Stomach (tissue), 4 donors: ENCODE data around the gene CDH18.

Experiments used
- EP300 ChIP-seq: sonication (generic); formaldehyde crosslinking; IDR thresholded peaks from one replicate; pipeline ENCODE4 v1.6.1; 2017; ENCODE audit warnings: antibody characterized with exemption
- POLR2A ChIP-seq, 4 donors: fragments of 450-650 bp; IDR thresholded peaks; one replicate each; pipeline ENCODE4 v1.6.1; 2016; ENCODE audit warnings: antibody characterized with exemption in 4 of 4, control low read depth in 2 of 4, mild to moderate bottlenecking in 1 of 4, moderate library complexity in 1 of 4
- TF ChIP-seq, protein P1 (sequence below), 7 experiments: fragments of 450-650 bp in 4 of 7; fragments of 200-600 bp in 3 of 7; sonication (generic) in 3 of 7; IDR thresholded peaks; one replicate each; pipeline ENCODE4 v1.5.1; 2016 to 2019; ENCODE audit warnings: antibody characterized with exemption in 7 of 7, control low read depth in 2 of 7, mild to moderate bottlenecking in 1 of 7

DNA sequence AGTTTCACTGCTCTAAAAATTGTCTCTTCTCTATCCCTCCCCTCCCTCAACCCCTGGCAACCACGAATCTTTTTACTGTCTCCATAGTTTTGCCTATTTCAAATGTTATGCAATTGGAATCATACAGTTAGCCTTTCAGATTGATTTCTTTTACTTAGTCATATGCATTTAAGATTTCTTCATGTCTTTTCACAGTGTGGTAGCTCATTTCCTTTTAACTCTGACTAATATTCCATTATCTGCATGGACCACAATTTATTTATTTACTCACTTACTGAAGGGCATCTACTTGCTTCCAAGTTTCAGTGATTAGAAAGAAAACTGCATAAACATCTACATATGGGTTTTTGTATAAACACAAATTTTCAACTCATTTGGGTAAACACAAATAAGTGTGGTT lies 372.3 kb downstream of the CDH18 start:
- TF ChIP-seq, protein P1, sequence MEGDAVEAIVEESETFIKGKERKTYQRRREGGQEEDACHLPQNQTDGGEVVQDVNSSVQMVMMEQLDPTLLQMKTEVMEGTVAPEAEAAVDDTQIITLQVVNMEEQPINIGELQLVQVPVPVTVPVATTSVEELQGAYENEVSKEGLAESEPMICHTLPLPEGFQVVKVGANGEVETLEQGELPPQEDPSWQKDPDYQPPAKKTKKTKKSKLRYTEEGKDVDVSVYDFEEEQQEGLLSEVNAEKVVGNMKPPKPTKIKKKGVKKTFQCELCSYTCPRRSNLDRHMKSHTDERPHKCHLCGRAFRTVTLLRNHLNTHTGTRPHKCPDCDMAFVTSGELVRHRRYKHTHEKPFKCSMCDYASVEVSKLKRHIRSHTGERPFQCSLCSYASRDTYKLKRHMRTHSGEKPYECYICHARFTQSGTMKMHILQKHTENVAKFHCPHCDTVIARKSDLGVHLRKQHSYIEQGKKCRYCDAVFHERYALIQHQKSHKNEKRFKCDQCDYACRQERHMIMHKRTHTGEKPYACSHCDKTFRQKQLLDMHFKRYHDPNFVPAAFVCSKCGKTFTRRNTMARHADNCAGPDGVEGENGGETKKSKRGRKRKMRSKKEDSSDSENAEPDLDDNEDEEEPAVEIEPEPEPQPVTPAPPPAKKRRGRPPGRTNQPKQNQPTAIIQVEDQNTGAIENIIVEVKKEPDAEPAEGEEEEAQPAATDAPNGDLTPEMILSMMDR (IDR thresholded peaks at IDR 0.05): no peak
- TF ChIP-seq POLR2A (IDR thresholded peaks at IDR 0.05) (no peak), EP300 (no peak)
